K562 (cell line): ENCODE data around the gene CROCC2. TPM values are rescaled to one million over a fixed set of nuclear protein-coding genes. Genes with fewer than 3 reads are reported as not detected.

Experiments
- C11orf30 ChIP-seq: fragments of 450-650 bp; IDR thresholded peaks from 2 replicates; pipeline ENCODE4 v1.6.1; 2016; ENCODE audit warnings: low read depth, mild to moderate bottlenecking
- FOXJ2 ChIP-seq: fragments of 200-800 bp; sonication (Bioruptor generic); IDR thresholded peaks from 2 replicates; pipeline ENCODE4 v1.6.1; 2016; ENCODE audit warnings: missing genetic modification characterization, missing compliant biosample characterization
- HNRNPL ChIP-seq: fragments of 200-400 bp; formaldehyde crosslinking; IDR thresholded peaks from 2 replicates; pipeline ENCODE4 v1.6.1; 2017; ENCODE audit warnings: low read depth, mild to moderate bottlenecking, low read length
- MITF ChIP-seq: IDR thresholded peaks from 2 replicates; pipeline ENCODE4 v1.6.1; 2014; ENCODE audit warnings: antibody characterized with exemption
- PTTG1 ChIP-seq: fragments of 450-650 bp; IDR thresholded peaks from 2 replicates; pipeline ENCODE4 v1.6.1; 2016; ENCODE audit warnings: low read depth, mild to moderate bottlenecking, missing genetic modification characterization, missing compliant biosample characterization
- RUNX1 ChIP-seq: sonication (generic); IDR thresholded peaks from 2 replicates; pipeline ENCODE4 v1.6.1; 2016; ENCODE audit warnings: antibody characterized with exemption, low read depth
- ZBTB1 ChIP-seq: sonication (generic); formaldehyde crosslinking; IDR thresholded peaks from 2 replicates; pipeline ENCODE4 v1.8.1; 2023; ENCODE audit warnings: missing genetic modification reagents, low read depth, mild to moderate bottlenecking, borderline replicate concordance
- ZNF3 ChIP-seq: fragments of 250-450 bp; sonication (Bioruptor Pico); IDR thresholded peaks from 2 replicates; pipeline ENCODE4 v1.5.0; 2021; ENCODE audit warnings: mild to moderate bottlenecking, moderate library complexity
- ZNF398 ChIP-seq: fragments of 250-450 bp; sonication (Bioruptor Pico); IDR thresholded peaks from 2 replicates; pipeline ENCODE4 v1.8.0; 2021; ENCODE audit warnings: moderate library complexity, mild to moderate bottlenecking, inconsistent platforms
- ZNF407 ChIP-seq: fragments of 450-650 bp; IDR thresholded peaks from 2 replicates; pipeline ENCODE4 v1.6.1; 2016; ENCODE audit warnings: low read depth
- polyA plus RNA-seq, 8 experiments: library from polyadenylated mRNA; depleted of rRNA in 4 of 8; stranded (reverse) in 5 of 8; unstranded in 3 of 8; fragments of >200 nt; fragmentation: Nextera tagmentation in 2 of 8; fragmentation: Illumina TruSeq in 1 of 8; extraction: Ambion mirVana in 2 of 8; extraction: Trizol in 1 of 8; gene quantifications; 2 replicates each; pipeline versions ENCODE4 v1.2.1 to v1.2.3, GENCODE V29; 2011 to 2014; ENCODE audit warnings: inconsistent platforms in 1 of 8, missing spikeins in 1 of 8
- total RNA-seq, 7 experiments: library from RNA; depleted of rRNA in 6 of 7; stranded (reverse); fragments of >200 nt in 6 of 7; fragmentation: Illumina TruSeq in 2 of 7; extraction: Trizol in 2 of 7; gene quantifications; 2 replicates each; pipeline versions ENCODE4 v1.2.1 to v1.2.3, GENCODE V29; 2011 to 2021; ENCODE audit warnings: low replicate concordance in 1 of 7

Gene CROCC2
- total and polyA plus RNA-seq, 9 of the 15 experiments (the other 6 are each of a cell fraction or from before 2014, with no cell fraction given), result not detected

- TF ChIP-seq PTTG1 (tag) (no peak), RUNX1 (no peak), ZNF398 (CRISPR knock-in tag) (no peak), FOXJ2 (tag) (no peak), ZNF407 (no peak), ZNF3 (CRISPR knock-in tag) (no peak), C11orf30 (peak; percentile 37; the same call in 1 of the 2 replicates), MITF (no peak), HNRNPL (no peak), ZBTB1 (no peak)
- TF ChIP-seq, all 486 proteins: peak for 2
Observed at GRCh38 chr2:240927390-240927781, 21.2 kb downstream of the CROCC2 start (continued).
